ENCODE results near the gene LHFPL2. TPM values are rescaled to one million over a fixed set of nuclear protein-coding genes. Genes with fewer than 3 reads are reported as not detected.

The LHFPL2 gene
- total RNA-seq, 2 donors from 2014 or later: 46.5 to 59.1 TPM

- no peak for DNase-seq
- no peak for ATAC-seq
- intact Hi-C loops (cut with DNase I, micrococcal nuclease): no loop called here
Measured at GRCh38 chr5:78561261-78561660, 87.3 kb downstream of the LHFPL2 start.

- intact Hi-C loops (cut with DNase I, micrococcal nuclease): no loop called here
- DNase-seq (no peak), ATAC-seq (no peak)
Measured at GRCh38 chr5:78560000-78560855, 88.3 kb downstream of the LHFPL2 start.

DNA sequence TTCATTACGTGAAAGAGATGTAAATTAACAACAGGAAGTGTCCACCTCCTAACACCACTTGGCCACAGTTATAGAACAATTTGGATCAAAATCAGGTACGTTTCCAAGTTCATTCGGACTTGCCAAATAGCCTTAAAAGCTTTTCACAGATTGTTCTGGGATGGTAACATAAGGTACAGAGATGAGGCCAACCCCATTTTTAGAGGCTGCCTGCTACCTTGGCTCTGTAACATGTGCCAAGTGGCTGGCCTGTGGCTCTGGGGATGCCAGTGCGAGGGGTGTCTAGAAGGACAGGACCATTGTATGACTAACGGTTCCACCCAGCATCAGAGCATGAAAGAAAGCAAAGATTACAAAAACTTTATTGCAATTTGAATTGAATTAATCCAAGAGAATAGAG is 91.0 kb downstream of the LHFPL2 start:
- no peak for ATAC-seq
- no peak for DNase-seq
- intact Hi-C loops (cut with DNase I, micrococcal nuclease): no loop called here

DNA sequence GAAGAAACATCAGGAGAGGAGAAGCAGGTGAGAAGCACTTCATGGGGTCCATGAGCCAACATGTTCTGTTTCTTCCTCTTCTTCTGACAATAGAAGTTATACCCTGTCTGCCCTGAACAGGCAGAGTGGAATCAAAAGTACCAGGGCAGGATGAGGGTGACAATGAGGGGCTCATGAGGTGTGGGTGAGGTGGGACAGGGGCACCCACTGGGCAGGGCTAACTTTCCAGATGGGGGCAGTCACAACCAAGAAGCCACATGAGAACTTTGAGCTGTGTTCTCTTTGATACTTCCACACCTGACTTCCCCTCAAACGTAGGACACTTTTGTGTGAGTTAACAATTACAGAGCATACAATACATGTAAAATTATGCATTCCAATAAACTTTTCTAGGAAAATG is 92.7 kb downstream of the LHFPL2 start:
- no peak for ATAC-seq
- no peak for DNase-seq
- intact Hi-C loops (cut with DNase I, micrococcal nuclease): no loop called here

GRCh38 chr5:78554670-78555069 is 93.9 kb downstream of the LHFPL2 start:
- no peak for DNase-seq
- no peak for ATAC-seq
- intact Hi-C loops (cut with DNase I, micrococcal nuclease): no loop called here

DNA sequence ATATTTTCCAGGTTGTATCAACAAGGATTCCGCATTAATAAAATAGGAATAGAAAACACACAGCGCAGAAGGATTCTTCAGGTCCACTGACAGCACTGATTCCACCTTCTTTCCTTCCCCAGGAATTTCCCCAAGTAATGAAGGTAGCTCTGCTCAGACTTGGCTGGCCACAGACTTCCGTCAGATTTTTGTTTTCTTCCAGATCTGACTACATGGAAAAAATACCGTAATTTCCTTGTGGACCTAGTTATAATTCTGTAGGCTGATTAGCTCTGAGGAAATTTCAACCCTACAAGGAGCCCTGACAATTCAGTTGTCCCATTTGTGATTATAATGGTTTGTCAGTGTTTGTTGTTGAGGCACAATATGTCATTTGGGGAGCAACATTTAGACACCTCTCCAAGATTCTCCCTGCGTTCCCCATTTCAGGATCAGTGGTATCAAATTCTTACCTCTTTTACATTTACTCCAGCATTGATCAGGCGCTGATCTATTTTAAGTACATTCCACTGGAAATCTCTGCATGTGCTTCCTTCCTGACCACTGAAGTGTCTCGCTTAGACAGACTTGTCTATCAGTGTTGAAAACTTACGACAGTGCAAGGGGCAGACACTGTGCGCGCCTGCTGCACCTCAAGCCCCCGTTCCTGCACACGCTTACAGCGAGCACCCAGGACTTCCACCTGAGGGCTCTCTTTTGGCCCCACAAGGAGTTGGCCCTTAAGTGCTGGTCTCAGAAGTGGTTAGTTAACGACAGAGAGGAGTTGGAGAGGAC is 94.8 kb downstream of the LHFPL2 start:
- intact Hi-C loops (cut with DNase I, micrococcal nuclease): no loop called here
- ATAC-seq: no peak
- DNase-seq: no peak

DNA sequence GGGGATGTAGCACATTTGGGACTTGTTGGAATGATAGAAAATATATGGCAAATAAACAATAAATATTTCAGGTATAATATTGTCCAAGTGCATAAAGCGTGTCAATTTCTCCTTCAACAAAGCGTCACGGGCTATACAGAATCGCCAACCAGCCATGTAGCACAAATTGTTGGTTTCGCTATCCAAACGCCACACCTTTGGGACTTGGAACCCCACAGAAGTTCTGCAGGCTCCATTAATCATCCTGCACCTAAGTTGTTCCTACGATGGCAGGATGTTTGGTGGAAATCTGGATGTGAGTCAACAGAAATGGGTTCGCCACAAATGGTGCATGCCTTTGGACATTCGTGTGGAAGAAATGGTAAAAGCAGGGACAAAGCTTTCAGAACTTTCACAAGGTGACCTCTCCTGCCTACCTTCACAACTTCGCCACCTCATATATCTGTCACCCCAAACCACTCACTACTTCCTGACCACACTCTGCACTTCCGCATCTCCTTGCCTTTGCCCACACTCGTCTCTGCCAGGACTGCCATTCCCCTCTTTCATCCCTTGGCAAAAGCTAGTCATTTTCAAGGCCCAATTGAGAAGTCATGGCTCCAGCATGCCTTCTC is 95.7 kb downstream of the LHFPL2 start:
- DNase-seq: no peak
- no peak for ATAC-seq
- intact Hi-C loops (cut with DNase I, micrococcal nuclease): no loop called here

DNA sequence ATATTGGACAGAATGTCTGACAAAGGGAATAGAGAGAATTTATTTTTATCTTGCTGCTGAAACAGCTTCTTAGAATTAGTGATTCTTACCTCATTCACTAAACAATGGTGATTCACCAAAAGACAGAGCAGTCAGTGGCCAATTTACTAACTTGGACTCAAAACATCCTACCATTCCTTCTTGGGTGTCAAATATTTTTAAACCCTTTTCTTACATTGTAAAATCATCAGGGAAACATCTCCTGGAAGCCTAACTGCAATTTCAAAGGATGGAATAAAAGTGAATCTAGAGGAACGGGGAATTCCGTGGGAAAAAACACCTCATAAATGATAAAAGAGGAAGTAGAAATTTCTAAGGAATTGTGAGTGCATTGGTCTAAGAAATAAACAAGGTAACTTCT is 97.7 kb downstream of the LHFPL2 start:
- no peak for DNase-seq
- intact Hi-C loops (cut with DNase I, micrococcal nuclease): no loop called here
- ATAC-seq: no peak

DNA sequence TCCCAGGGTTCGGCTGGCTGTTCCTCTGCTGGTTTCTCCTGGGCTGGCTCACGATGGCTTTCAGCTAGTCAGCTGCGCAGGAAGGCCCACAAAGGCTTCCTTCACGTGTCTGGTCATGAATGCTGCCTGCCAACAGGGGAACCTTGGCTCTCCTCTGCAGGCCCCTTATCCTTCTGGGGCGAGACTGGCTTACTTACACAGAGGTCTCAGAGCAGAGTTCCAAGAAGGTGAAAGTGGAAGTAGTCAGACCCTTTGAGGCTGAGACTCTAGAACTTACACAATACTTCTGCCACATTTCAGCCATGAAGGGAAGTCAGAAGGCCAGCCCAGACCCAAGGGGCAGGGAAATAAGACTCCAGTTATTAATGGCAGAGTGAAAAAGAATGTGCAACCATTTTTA is 99.5 kb downstream of the LHFPL2 start:
- no peak for DNase-seq
- intact Hi-C loops (cut with DNase I, micrococcal nuclease): loop anchor here in 1 of 2 donors (10.0 kb wide), 1 partner anchor 416 kb away; no protein-coding TSS in a partner anchor
- ATAC-seq: peak; percentile 26

DNA sequence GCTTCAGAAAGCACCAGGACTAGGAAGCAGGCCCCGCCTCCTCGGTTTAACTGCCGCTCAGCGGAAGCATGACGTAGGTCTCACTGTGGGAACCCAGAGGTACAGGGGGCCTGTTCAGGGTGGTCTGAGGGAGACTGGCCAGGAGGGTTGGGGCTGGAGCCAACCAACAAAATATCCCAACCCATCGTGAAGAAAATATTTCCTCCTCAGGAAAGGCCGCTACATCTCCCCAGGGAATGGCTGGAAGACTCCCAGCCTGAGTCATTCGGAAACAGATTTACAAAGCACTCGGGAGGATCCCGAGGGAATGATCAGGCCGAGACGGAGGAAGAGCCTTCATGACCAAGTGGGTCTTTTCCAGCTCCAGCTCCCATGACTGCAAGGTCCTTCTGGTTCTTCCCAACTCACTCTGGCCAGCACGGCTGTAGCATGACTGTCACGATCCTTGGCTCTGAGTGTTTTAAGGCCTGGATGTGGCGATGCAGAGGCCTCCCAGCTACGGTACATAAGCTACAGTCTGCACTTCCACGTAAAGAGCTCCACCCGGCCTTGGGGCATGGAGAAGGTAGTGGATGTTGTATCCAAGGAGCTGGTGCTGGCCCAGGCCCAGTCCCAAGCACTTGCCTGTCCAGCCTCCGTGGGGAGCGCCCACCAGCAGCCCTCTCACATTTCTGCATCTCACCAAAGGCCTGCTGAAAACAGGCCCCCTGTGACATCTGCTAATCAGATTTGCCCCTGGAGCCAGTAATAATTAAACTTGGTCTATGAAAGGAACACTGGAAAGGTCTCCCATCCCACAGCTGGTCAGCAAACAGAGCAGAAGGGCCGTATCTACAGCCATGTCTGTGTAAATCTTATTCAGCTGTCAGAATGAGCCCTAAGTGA is 100.6 kb downstream of the LHFPL2 start:
- DNase-seq: peak; percentile 49 to 69
- ATAC-seq: no peak
- intact Hi-C loops (cut with DNase I, micrococcal nuclease): loop anchor here in 1 of 2 donors (10.0 kb wide), 1 partner anchor 417 kb away; no protein-coding TSS in a partner anchor

DNA sequence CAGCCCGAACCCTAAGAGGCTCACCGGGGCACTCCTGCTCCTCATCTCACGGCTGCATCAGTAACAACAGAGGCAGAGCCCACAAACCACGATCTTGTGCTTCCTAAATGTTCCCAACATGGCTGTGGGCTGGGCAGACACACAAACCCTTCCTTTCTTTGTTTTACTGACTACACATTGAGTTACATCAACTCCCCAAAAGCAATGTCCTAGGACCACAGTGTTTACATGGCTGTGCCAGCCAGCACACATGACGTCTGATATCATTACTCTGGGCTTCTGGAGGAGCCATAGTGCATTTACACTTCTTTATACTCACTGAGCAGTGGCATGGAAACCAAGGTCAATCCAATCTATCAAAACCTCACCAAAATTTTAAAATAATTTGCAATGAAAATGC is 101.4 kb downstream of the LHFPL2 start:
- intact Hi-C loops (cut with DNase I, micrococcal nuclease): loop anchor here in 1 of 2 donors (10.0 kb wide), 1 partner anchor 418 kb away; no protein-coding TSS in a partner anchor
- no peak for ATAC-seq
- DNase-seq: no peak

DNA sequence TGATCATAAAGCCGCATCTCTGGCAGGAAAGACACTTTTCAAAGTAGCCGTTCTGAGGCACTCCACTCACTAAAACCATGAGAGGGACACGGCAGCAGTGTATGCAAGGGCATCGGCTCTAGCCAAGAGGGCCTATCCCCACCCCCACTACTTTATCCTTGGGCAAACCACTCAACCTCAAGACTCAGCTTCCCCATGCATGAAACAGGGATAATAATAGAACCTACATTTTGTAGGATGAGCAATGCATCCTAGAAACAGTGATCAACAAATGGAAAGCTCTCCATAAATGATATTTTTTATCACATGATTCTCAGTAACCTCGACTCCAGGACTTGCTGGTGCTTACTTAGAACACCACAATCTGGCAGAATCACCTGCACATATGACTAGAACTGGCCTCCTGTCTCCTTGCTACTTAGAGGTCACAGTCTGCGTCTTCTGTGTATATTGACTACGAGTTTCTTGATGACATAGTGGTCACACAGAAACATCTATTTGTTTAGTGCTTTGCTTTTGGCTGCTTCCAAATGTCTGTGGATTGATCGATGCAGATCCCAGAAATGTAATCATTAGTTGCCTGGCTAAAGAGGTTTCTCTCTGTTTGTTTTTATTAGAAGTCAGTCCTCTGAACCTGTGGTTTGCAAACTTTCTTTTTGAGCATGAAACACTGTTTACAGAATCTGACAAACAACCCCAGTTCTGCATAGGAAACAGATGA is 102.1 kb downstream of the LHFPL2 start:
- intact Hi-C loops (cut with DNase I, micrococcal nuclease): loop anchor here in 1 of 2 donors (10.0 kb wide), 1 partner anchor 418 kb away; no protein-coding TSS in a partner anchor

GRCh38 chr5:78545406-78545805 is 103.2 kb downstream of the LHFPL2 start:
- ATAC-seq (no peak), DNase-seq (no peak)
- intact Hi-C loops (cut with DNase I, micrococcal nuclease): loop anchor here in 1 of 2 donors (10.0 kb wide), 1 partner anchor 419 kb away; no protein-coding TSS in a partner anchor

More for the DNA sequence above, 102.1 kb downstream of the LHFPL2 start:
- ATAC-seq: no peak
- DNase-seq: no peak

DNA sequence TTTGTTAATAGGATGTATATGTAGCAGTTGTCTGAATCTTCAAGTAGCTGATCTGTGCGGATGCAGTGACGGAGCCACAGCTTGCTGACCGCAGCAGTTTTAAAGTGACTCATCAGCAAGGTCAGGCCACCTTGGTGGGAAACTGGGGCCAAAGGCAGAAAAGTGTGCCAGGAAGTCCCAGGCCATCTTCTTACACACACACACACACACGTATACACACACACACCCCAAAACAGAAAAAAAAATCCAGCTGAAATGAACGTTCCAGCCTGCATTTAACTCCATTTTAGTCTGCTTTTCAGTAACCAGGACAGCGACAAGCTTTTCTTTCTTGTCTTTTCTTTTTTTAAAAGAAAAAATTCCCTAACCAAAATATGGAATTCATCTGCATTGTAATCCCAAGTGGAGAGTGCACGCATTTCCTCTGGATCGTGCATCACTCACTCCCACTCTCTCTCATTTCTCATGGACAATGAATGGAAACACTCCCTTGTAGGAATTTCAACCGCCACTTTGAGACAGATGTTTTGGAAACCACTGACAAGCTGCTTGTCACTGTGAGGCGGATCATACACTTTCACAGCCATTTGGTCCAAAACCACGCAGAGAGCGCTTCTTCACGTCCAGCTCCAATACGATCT is 103.9 kb downstream of the LHFPL2 start:
- ATAC-seq (no peak), DNase-seq (no peak)
- intact Hi-C loops (cut with DNase I, micrococcal nuclease): loop anchor here in 1 of 2 donors (10.0 kb wide), 1 partner anchor 420 kb away; no protein-coding TSS in a partner anchor

DNA sequence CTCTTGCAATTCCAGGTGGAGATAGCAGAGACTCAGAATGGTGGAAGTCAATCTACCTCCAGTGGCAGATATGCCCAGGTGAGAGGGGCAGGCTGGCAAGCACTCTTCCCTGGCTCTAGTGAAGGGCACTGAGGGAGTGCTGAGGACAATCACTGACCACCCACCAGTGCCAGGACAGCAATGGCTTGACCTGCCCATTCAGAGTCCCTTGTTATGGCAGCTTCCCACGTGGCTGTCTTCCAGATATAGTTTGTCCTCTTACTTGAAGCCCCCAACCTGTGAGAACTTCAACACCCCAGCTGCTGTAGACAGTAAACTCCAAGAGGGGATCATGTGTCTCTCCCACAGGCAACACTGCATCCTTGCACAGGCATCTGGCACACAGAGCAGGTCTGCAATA is 104.7 kb downstream of the LHFPL2 start:
- intact Hi-C loops (cut with DNase I, micrococcal nuclease): loop anchor here in 1 of 2 donors (10.0 kb wide), 1 partner anchor 421 kb away; no protein-coding TSS in a partner anchor
- DNase-seq (no peak), ATAC-seq (no peak)

- intact Hi-C loops (cut with DNase I, micrococcal nuclease): loop anchor here in 1 of 2 donors (10.0 kb wide), 1 partner anchor 422 kb away; no protein-coding TSS in a partner anchor
- no peak for ATAC-seq
- no peak for DNase-seq
Measured at GRCh38 chr5:78543292-78543691, 105.3 kb downstream of the LHFPL2 start.

- intact Hi-C loops (cut with DNase I, micrococcal nuclease): loop anchor here in 1 of 2 donors (10.0 kb wide), 1 partner anchor 422 kb away; no protein-coding TSS in a partner anchor
- no peak for DNase-seq
- no peak for ATAC-seq
Measured at GRCh38 chr5:78542321-78542840, 106.2 kb downstream of the LHFPL2 start.
